H1 (cell line): Measurements from ENCODE around the gene MNX1. TPM values are rescaled to one million over a fixed set of nuclear protein-coding genes. Genes with fewer than 3 reads are reported as not detected.
A peak's percentile ranks its signal among the peaks of the same experiment; 100 is the strongest.

ENCODE experiments used
- ASH2L ChIP-seq: fragments of 200-600, 300-600 bp; sonication (generic); IDR thresholded peaks from one replicate; pipeline ENCODE4 v1.7.1; 2017; ENCODE audit warnings: low read length
- CEBPB ChIP-seq: IDR thresholded peaks from 2 replicates; pipeline ENCODE4 v1.6.1; 2012; ENCODE audit warnings: low read depth, low read length
- CHD7 ChIP-seq: fragments of 300-600 bp; sonication (generic); IDR thresholded peaks from 2 replicates; pipeline ENCODE4 v1.7.1; 2012; ENCODE audit warnings: low read length, moderate library complexity, mild to moderate bottlenecking, inconsistent platforms; ENCODE audit not compliant: insufficient replicate concordance
- EGR1 ChIP-seq: IDR thresholded peaks from 2 replicates; pipeline ENCODE4 v1.6.1; 2011; ENCODE audit warnings: low read depth, low read length, borderline replicate concordance
- GTF2F1 ChIP-seq: IDR thresholded peaks from 2 replicates; pipeline ENCODE4 v1.6.1; 2012; ENCODE audit warnings: low read depth, low read length, improper control_type of control experiment, borderline replicate concordance
- NRF1 ChIP-seq: IDR thresholded peaks from 2 replicates; pipeline ENCODE4 v1.6.1; 2011; ENCODE audit warnings: mild to moderate bottlenecking, low read depth, low read length, improper control_type of control experiment
- RFX5 ChIP-seq: IDR thresholded peaks from 2 replicates; pipeline ENCODE4 v1.6.1; 2011; ENCODE audit warnings: low read depth, low read length, improper control_type of control experiment, borderline replicate concordance
- RNF2 ChIP-seq: fragments of 200-900, 300-1000 bp; sonication (generic); IDR thresholded peaks from 2 replicates; pipeline ENCODE4 v1.7.1; 2016; ENCODE audit warnings: borderline replicate concordance, low read depth, mild to moderate bottlenecking, antibody characterized with exemption, low read length; ENCODE audit not compliant: poor library complexity, severe bottlenecking; ENCODE audit errors: missing control alignments
- SP1 ChIP-seq: IDR thresholded peaks from 2 replicates; pipeline ENCODE4 v1.6.1; 2011; ENCODE audit warnings: low read depth, low read length
- SRF ChIP-seq: IDR thresholded peaks from 2 replicates; pipeline ENCODE4 v1.6.1; 2011; ENCODE audit warnings: mild to moderate bottlenecking, low read depth, low read length, moderate library complexity
- YY1 ChIP-seq: IDR thresholded peaks from 2 replicates; pipeline ENCODE4 v1.6.1; 2011; ENCODE audit warnings: low read depth, mild to moderate bottlenecking, low read length
- polyA plus RNA-seq, 7 experiments: library from polyadenylated mRNA; depleted of rRNA in 3 of 7; stranded (reverse) in 5 of 7; unstranded in 2 of 7; fragments of >200 nt in 5 of 7; fragments of 200-250 nt in 2 of 7; gene quantifications; 1 replicate in 5 of 7; 2 replicates in 1 of 7; 4 replicates in 1 of 7; pipeline versions ENCODE4 v1.2.1 to v1.2.3, GENCODE V29; 2011 to 2013; ENCODE audit warnings: missing spikeins in 2 of 7, mixed read lengths in 2 of 7
- total RNA-seq: library from RNA; stranded (reverse); fragmentation: NEBNext Ultra II Directional; extraction: Animal tissue kit (Norgen Biotek cat#: 25700); gene quantifications from 2 replicates; pipeline ENCODE4 v1.2.1, GENCODE V29; 2021

Gene MNX1
- total and polyA plus RNA-seq, 2 of the 8 experiments (the other 6 are each of a cell fraction or from before 2014, with no cell fraction given) = 0.39 TPM; not detected in 1

GRCh38 chr7:157010588-157011332, at the start of gene MNX1 (continued):
- TF ChIP-seq CHD7 = no peak
- no peak for TF ChIP-seq RFX5
- TF ChIP-seq SRF = no peak
- TF ChIP-seq ASH2L = no peak
- no peak for TF ChIP-seq NRF1
- peak; percentile 76; the same call in 1 of the 2 replicates for TF ChIP-seq EGR1
- TF ChIP-seq SP1 = peak; percentile 54; the same call in 1 of the 2 replicates
- peak; percentile 79 for TF ChIP-seq RNF2
- TF ChIP-seq GTF2F1 = no peak
- TF ChIP-seq CEBPB = no peak
- no peak for TF ChIP-seq YY1
